ENCODE measurements around the gene PRDM11.

GRCh38 chr11:45157247-45158209 lies 11.1 kb downstream of the PRDM11 start:
- TF ChIP-seq POLR2A (IDR thresholded peaks at IDR 0.05; ENCODE audit: low read depth, low read length): no peak
- no peak for TF ChIP-seq CTCF (IDR thresholded peaks at IDR 0.05 in 2 of 3, conservative IDR thresholded peaks at IDR 0.05 in 1 of 3; ENCODE audit: control insufficient read depth in 2 of 3, extremely low read depth in 1 of 3, insufficient read depth in 1 of 3, low read depth in 3 of 3, low read length in 3 of 3)
- no peak for TF ChIP-seq BRCA1 (IDR thresholded peaks at IDR 0.05; ENCODE audit: low read depth, low read length)
- TF ChIP-seq SIN3A (IDR thresholded peaks at IDR 0.05; ENCODE audit: low read depth, low read length): no peak
- no peak for TF ChIP-seq JUNB (IDR thresholded peaks at IDR 0.05)
- no peak for TF ChIP-seq EZH2 (IDR thresholded peaks at IDR 0.05; ENCODE audit: borderline replicate concordance, control insufficient read depth, low read depth, low read length)
- TF ChIP-seq, protein P1, sequence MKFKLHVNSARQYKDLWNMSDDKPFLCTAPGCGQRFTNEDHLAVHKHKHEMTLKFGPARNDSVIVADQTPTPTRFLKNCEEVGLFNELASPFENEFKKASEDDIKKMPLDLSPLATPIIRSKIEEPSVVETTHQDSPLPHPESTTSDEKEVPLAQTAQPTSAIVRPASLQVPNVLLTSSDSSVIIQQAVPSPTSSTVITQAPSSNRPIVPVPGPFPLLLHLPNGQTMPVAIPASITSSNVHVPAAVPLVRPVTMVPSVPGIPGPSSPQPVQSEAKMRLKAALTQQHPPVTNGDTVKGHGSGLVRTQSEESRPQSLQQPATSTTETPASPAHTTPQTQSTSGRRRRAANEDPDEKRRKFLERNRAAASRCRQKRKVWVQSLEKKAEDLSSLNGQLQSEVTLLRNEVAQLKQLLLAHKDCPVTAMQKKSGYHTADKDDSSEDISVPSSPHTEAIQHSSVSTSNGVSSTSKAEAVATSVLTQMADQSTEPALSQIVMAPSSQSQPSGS (IDR thresholded peaks at IDR 0.05; ENCODE audit: low read length): no peak
